ENCODE data around the gene ZC3H4.
"Not testable (repeated sequence)": the region's sequence is repeated elsewhere in the genome, so short reads cannot be mapped to it uniquely, and the experiment has no call there.

The ZC3H4 gene

GRCh38 chr19:47078351-47078750, 35.2 kb downstream of the ZC3H4 start:
- DNase-seq, result not testable (repeated sequence)

- DNase-seq, result no peak
These were observed 37.6 kb downstream of the ZC3H4 start for GRCh38 chr19:47075941-47076340.

GRCh38 chr19:47075179-47075810, 38.3 kb downstream of the ZC3H4 start:
- DNase-seq, result no peak

DNA sequence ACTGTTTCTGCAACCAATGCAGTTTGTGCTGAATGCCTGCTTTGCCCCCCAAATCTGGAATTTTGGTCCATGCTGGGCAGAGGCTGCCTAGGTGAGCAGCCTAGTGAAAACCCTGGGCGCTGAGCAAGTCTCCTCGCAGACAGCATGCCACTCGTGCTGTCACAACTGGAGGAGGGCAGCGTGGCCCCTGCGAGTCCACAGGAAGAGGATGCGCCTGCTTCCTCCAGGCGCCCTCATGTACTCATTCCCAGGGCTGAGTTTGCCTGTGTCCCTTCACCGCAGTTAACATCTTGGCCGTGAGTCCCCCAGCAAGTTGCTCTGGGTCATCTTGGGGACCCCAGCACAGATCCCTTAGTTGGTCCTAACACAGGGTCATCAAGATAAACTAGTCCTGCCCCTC, 39.0 kb downstream of the ZC3H4 start:
- no peak for DNase-seq

DNA sequence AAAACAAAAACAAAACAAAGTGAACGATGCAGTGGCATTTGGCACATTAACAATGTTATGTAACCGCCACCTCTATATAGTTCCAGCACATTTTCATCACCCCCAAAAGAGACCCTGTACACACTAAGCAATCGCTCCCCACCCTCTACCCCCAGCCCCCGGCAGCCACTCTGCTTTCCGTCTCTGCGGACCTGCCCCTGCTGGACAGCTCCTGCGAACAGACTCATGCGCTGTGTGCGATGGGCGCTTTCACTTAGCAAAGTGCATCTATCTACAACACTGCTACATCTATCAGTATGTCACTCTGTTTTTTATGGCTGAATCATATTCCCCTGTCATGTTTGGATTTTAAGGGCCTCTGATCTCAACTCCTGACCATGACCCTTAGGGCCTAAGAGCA, 40.0 kb downstream of the ZC3H4 start:
- DNase-seq, result no peak

- DNase-seq, result no peak
These were observed 41.3 kb downstream of the ZC3H4 start for GRCh38 chr19:47072323-47072722.

GRCh38 chr19:47071731-47072130, 41.8 kb downstream of the ZC3H4 start:
- DNase-seq, result no peak

DNA sequence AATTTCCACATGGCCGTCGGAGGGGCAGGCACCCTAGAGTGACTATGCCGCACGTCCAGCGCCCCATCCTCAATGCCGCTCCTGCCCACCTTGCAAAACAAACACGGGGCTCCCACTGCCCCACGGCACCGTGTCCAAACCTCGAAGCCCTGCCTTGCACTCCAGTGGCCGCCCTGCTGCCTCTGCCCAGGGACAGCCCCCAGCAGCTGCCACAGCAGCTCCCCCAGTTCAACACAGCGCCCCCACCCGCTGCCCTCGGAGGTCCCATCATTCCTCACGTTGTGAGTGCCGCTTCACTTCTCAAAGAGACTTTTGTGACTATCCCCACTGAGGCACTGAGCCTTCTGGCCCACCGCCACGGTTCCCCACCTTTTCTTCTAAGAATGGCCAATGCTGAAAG, 42.8 kb downstream of the ZC3H4 start:
- no peak for DNase-seq

- no peak for DNase-seq
These were observed 43.8 kb downstream of the ZC3H4 start for GRCh38 chr19:47069795-47070194.

DNA sequence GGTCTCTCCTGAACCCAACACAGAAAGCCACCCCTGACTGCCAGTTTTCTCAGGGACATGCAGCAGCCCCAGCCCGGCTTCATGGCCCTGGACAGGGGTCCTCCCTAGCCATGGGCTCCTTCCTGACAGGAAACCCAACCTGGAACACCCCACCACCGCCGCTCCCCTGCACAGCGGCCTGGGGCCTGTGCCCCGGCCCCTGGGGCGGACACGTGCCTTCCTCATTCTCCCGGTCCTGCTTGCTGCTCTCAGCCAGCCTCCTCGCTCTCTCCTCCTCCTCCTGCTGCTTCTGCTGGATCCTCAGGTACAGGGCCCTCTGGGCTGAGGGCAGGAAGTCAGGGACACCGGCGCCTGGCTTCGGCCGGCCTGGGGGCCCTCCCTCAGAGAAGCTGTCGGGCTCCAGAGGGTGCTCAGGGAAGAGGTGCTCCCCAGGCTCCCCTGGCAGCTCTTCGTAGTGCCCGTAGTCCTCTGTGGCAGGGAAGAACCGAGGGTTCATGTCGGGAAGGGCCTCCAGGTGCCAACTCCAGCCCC, 44.6 kb downstream of the ZC3H4 start:
- DNase-seq, result no peak

DNA sequence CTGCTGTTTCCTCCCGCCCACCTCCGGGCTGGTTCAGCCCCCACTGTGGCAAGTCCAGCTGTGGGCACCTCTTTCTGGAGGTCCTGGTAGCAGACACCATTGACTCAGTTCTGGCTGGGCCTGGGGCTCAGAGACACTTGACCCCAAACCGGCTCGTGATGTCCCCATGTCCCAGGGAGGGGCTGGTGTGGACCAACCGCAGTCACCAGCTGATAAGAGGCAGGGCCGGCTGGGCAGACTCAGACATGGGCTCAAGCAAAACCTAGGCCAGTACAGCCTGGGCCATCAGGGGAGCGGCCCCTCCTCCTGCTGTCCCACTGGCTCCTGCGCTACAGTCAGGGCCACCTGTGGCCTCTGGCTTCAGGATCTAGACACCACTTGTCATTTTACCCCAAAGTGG, 45.3 kb downstream of the ZC3H4 start:
- DNase-seq, result no peak

DNA sequence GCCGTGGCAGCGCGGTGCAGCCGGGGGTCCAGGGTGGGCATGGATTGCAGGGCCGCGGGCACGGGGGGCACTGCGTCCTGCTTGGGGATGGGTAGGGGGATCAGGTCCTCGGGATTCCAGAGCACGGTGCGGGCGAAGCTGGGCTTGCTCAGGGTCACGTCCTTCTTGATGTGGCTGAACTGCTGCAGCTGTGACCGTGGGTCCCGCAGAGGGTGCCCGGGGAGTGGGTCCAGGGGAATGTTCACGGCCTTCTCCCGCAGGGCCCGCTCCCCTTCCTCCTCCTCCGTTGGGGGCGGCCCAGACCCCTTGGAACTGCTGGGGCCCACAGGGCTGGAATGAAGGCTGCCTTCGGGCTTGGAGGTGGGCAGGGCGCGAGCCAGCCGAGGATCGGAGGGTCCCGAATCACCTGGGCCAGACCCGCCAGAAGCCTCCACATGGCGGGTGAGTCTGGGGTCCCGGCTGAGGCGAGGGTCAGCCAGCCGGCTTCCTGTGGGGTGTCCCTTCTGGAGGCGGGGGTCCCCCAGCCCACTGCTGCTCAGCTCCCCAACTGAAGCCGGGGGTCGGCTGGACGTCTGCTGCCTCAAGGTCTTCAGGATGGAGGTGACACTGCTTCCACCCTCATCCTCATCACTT, 46.2 kb downstream of the ZC3H4 start:
- DNase-seq, result no peak

DNA sequence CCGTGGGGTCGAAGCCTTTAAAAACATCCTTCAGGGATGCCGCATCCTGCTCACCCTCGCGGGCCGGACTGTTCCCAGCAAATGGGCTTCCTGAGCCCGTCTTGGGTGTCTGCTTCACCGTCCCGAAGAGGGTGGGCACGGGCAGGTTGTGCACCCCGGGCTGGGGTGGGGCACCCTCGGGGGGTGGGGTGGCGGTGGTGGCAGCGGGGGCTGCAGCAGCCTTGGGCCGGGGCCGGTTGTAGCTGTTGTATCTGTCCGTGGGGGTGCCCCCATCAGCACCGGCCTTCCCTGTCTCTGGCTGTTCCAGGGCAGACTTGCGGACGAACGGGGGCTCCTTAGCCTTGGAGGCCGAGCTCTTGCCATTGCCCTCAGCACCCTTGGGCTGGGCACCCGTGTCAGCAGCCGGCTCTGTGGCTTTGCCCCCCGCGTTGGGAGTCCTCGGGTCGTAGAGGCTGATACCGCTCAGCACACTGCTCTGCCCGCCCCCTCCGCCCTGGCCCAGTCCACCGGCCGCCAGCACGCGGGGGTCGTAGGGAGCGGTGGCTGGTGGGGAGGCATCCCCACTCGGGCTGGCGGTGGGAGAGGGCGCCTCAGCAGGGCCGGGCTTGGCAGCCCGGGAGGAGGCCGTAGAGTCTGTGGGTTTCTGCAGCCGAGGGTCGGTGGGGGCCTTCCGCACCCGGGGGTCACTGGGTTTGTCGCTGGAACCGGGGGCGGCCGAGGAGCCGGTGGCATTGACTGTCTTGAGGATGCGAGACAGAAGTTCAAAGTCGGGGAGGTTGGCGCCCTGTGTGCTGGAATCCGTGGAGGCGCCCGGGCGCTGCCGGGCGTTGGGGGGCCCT, 47.0 kb downstream of the ZC3H4 start:
- DNase-seq, result no peak

DNA sequence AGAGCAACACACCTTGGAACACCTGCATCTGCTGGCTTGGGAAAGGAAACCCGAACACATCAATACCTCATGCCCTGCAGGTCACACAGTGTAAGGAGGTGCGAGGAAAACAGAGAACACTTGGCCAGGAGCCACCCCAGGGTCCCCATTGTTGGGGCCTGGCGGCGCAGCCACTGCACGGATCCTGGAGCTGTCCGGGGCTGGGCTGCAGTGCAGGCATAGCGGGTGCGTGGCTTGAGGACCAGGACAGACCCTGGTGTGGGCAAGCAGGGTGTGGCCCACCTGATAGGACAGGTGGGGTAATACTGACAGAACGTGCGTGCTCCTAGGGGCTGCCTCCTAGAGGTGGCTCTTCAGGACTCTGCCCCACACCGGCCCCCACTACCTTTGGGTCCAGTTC, 48.3 kb downstream of the ZC3H4 start:
- DNase-seq, result no peak

- no peak for DNase-seq
These were observed 49.7 kb downstream of the ZC3H4 start for GRCh38 chr19:47063874-47064273.

DNA sequence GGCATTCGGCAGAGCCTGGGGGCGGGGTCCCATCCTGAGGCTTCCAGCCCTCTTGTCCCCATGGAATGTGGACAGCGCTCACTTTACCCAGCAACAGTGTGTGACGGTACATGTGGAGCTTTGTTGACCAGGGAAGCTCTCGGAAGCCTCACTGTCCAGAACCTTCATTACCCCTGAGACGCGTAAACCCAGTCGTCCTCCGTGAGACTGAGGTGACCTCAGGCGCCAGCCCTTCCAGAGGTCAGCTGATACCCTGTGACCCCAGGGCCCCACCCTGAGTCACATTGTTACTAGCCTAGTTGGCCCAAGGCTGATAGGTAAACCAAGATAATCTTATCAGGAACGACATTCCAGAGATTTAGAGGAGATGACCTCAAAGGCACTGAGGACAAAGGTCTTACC, 55.0 kb downstream of the ZC3H4 start:
- no peak for DNase-seq

- DNase-seq, result no peak
These were observed 56.2 kb downstream of the ZC3H4 start for GRCh38 chr19:47057328-47057727.

- no peak for DNase-seq
These were observed 57.2 kb downstream of the ZC3H4 start for GRCh38 chr19:47056411-47056810.

- DNase-seq, result not testable (repeated sequence)
These were observed 63.0 kb downstream of the ZC3H4 start for GRCh38 chr19:47050562-47050961.

GRCh38 chr19:47049307-47049700, 64.3 kb downstream of the ZC3H4 start:
- DNase-seq, result no peak

- DNase-seq, result peak; percentile 85
These were observed 65.7 kb downstream of the ZC3H4 start for GRCh38 chr19:47047763-47048405.

DNA sequence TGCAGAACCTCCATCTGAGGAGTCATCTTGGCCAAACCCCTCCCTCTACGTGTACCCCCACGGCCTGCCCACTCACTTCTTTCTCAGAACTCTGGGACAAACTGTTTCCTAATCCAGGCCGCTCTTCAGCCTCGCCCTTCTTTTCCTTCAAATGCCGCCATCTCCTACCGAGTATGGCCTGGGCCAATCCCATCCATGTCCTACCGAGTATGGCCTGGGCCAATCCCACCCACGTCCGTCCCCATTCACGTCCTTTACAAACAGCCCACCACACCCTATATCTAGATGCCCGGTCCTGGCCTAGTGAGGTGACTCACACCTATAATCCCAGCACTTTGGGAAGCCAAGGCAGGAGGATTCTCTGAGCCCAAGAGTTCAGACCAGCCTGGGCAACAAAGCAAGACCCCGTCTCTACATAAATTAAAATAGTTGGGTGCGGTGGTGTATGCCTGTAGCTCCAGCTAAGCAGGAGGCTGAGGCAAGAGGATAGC, 66.3 kb downstream of the ZC3H4 start:
- DNase-seq, result no peak

GRCh38 chr19:47045867-47046470, 67.6 kb downstream of the ZC3H4 start:
- DNase-seq, result no peak

All from NCI-H446 treated with DMSO at 0.1 percent for 48 hours (cell line).